GM19099 (cell line): Measurements from ENCODE around the gene TRERF1.

ENCODE experiments used
- POLR2A ChIP-seq: IDR thresholded peaks from 3 replicates; pipeline ENCODE4 v1.6.1; 2011; ENCODE audit warnings: low read depth; ENCODE audit not compliant: insufficient read length; ENCODE audit errors: extremely low read depth

TRERF1 gene

DNA sequence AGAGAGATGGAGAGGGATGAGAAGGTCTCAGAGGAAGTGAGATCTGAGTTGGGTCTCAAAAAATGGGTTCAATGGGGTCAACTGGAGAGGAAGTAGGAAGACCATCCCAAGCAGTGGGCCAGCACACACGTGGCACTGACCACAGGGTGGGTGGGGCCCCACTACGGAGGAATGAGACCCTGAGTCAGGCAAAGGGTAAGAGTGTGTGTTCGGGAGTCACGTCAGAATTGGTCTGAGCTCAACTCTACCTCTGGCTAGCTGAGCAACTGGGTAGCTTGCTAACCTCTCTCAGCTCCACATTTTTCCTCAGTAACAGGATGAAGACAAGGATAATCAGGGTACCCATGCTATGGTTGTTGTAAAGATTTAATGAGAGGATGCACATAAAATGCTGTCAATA lies 79.0 kb downstream of the TRERF1 start:
- TF ChIP-seq POLR2A = no peak

DNA sequence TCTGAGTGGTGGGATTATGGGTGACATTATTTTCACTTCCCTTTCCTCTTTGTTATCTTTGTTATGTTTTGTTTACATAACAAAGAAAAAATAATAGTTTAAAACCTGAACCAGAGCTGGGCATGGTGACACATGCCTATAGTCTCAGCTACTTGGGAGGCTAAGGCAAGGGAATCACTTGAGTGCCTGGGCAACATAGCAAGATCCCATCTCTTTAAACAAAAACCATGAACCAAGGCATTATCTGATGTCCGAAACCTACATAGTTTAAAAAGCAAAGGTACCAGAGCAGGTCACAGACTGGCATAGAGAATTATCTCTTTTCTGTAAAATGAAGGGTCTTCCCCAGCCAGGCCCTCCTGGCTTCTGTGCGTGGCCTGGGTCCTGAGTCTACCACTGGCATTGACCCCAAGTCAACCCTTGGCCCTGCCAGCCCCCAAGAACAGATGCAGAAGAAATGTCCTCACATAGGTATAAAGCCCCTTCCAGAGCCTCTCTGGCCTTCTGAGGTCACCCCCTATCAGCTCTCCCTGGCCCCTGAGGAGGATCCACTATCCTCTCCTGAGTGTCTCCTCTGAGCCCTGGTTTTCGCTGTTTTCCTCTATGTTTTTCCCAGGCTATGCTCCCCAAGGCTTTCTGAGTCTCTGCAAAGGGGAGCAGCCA lies 81.3 kb downstream of the TRERF1 start:
- TF ChIP-seq POLR2A = no peak

DNA sequence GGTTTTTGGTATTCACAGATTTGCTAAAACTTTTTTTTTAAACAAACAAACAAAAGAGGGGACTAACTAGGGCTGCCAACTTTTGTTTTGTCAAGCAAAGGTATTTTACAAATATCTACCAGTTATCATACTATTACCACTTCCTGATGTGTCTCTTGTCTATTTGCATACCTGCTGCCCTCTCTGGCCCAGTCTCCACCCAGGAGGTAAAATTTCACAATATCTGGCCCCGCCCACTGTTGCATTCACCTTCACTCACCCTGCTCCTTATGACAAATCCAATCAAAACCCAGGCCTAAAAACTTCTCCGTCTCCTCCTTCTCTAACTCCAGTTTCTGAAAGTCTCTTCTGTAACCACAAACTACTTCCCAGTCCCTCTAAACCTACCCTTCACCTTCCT lies 82.2 kb downstream of the TRERF1 start:
- TF ChIP-seq POLR2A = no peak

DNA sequence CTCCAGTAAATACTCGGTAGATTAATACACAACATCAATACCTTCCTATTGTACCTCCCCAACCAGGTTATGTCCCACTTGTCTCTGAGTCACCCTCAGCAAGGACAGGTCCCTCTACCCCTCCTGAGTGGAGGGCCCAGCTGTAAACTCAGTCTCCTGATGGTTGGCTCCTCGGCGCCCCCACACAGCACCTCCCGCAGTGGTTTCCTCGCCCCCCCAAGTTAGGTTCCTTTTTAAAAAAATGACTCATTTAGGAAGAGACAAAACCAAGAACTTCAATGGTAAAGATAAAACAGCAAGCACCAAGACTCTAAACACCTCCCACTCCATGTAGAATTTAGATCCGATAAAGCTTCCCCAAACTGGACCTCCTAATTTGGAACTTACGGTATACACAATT lies 83.5 kb downstream of the TRERF1 start:
- TF ChIP-seq POLR2A = no peak

DNA sequence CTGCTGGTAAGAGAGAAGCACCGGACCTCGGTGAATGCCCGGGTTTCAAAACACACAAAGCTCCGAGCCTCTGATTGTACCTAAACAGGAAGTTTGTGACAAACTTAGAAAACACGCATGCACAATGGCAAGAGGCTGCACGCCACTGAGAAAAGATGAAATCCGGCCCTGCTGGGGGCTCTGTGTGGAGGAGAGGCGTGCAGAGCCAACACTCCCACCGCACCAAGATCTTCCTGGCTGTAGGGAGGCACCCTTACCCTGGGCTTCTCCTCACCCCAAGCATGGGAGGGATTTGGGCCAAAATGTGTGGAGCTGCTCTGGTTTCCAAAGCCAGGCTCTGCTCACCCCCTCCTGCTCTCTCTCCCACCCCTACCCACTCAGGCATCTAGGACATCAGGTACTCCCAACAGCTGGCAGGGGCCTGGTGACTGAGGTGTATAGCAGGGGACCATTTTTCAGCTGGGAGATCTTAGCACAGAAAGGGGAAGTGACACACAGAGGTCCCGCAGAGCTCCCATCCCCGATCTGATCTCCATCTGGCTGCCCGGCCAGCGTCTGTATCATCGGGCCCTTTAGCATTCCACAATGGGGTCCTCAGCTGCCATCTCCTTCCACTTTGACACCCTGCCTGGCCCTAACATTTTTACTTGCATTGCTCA lies 84.2 kb downstream of the TRERF1 start:
- TF ChIP-seq POLR2A = no peak

DNA sequence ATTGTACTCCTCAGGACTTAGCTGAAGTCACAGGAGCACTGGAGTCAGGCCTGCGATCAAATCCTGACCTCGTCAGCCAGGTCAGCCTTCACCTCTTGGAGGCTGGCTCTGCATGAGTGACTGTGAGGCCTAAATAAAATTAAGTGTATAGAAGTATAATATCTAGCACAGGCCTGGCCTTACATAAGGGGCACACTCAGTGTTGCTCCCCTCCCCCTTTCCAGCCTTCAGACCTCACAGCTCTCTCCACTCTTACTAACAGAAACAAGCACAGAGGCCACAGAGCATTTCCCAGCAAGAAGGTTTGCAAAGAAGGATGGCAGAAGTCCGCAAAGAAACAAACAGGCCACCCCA lies 84.8 kb downstream of the TRERF1 start:
- TF ChIP-seq POLR2A = no peak

DNA sequence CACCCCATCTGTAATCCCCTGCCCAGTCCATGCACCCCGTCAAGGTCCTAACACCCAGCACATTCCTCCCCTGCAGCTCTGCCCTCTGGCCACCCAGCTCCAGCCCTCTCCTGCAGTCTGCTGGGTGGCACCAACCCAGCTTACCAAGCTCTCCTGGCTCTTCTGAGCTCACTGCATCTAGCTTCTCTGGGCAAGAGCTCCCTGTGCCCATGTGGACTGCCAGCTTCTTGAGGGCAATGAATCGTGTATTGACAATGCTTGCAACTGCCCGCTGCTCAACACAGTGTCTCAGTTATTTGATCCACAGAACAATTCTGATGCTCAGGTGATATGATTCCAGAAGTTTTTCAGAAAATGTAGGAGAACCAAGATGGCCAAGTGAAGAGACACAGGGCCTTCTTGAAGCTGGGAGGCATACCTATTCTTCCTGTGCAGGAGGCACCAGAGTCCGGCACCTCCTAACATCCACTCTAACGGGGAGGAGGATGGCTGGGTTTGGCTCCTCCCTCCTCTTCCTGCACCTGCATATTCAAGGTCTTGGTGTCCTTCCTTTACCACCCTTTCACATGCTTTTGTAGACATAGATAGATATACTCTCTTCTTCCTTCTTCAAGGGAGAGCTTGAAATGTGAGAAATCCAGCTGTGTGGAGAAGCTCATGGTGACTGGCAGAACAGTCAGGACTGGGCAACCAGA lies 85.6 kb downstream of the TRERF1 start:
- TF ChIP-seq POLR2A = no peak

DNA sequence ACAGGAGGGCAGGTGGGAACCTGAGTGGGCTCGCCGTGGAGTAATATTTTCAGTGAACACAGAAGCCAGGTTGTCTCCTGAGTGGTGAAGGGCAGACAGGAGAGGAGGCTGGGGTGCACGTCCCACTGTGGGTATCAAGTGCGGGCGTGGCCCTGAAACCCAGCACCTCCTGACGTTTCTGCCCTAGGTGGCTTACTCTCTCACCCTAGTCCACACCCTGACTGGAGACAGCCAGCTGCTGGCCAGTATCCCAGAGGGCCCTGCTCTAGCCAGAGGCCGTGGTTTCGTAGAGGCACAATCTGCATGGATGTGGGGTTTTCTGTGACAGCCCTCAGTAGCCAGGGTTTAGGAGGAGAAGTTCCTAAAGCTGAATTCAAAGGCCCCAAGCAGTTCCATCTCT lies 86.7 kb downstream of the TRERF1 start:
- no peak for TF ChIP-seq POLR2A

DNA sequence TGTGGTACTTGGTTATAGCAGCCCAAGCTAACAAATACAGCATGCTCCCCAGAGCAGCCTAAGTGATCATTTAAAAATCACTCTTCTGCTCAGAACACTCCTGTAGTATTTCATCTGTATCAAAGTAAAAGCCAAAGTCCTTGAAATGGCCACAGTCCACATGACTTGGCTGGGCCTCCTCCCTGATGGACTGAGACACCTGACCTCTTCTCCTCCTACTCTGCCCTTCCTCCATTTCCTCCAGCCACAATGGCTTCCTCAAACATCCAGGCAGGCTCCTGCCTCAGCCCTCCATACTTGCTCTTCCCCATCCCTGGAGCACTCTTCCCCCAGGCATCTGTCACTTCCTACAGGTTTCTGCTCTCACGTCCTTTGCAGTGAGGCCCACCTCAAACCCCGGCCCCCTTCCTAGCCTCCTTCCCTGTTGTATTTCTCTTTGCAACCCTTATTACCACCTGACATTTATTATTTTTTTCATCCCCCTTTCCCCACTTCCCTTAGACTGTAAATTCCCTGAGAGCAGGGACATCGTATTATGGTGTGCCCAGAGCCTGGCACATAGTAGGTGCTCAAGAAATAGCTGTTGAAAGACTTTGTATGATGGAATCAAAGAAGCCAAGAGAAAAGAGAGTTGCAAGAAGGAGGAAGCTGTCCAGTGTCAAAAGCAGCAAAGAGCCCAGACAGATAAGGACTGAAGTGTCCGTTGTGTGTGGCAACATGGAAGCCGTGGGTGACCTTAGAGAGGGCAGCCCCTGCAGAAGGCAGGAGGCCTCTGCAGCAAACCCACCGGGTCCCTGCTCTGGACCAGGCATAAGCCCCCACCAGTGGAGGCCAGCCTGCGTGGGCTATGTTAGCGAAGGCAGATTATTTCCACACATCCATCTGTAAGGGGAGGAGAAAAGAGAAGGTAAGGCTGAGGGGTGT lies 87.5 kb downstream of the TRERF1 start:
- no peak for TF ChIP-seq POLR2A

DNA sequence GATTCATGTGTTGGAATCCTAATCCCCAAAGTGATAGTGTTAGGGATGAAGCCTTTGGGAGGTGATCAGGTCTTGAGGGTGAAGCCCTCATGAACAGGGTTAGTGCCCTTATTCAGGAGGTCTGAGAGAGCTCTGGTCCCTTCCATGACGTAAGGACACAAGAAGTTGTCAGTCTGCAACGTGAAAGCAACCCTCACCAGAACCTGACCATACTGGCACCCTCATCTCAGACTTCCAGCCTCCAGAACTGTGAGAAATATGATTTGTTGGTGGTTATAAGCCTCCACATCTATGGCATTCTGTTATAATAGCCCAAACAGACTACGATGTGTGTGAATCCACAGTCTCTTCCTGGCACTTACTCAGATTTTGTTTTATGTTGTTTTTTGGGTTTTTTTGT lies 90.7 kb downstream of the TRERF1 start:
- no peak for TF ChIP-seq POLR2A

DNA sequence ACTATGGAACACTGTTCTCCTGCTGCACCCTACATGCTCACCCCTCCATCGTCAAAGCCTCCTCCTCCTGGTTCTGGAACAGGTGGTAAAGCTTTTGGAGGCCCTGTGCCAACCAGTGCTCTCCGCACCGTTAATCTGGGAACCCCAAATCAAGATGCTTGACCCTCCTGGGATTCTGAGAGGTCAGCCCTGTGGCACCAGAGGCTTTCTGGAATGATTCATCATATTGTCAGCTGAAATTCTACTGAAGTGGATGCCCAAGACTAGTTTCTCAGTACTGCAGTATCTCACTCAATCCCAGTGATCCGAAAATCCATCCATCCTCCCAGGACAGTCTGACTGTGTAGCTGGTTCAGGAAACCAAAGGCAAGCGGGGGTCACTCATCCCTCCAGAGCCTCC lies 92.7 kb downstream of the TRERF1 start:
- no peak for TF ChIP-seq POLR2A

DNA sequence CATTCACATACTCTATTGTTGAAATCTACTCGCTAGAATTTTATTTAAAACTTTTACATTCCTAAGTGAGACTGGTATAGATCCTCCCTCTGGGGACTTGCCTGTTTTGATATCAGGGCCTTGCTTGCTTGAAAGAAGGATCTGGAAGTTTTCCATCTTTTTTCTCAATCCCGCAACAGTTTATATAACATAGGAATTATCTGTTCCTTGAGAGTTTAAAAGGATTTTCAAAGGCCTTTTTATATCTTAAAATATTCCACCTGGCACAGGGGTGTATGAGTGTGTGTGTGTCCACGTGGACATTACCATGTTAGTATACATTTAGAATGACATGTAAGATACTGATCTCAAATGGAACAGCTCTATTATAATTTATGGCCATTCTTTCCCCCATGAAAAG lies 96.3 kb downstream of the TRERF1 start:
- no peak for TF ChIP-seq POLR2A

DNA sequence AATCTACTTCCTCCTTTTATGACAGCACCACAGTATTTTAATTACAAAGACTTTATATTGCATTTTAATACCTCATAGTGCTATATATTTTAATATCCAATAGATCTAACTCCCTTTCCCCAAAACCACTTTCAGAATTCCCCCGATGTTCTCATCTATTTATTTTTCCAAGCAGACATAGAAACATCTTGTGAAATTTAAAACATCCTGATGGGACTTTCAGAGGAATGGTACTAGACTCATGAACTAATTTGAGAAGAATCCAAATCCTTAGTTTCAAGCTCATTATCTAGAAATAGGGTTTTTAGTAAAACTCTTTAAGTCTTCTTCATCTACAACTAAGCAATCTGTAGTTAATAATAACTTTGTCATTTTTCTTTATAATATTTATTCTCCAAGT lies 97.0 kb downstream of the TRERF1 start:
- TF ChIP-seq POLR2A = no peak

DNA sequence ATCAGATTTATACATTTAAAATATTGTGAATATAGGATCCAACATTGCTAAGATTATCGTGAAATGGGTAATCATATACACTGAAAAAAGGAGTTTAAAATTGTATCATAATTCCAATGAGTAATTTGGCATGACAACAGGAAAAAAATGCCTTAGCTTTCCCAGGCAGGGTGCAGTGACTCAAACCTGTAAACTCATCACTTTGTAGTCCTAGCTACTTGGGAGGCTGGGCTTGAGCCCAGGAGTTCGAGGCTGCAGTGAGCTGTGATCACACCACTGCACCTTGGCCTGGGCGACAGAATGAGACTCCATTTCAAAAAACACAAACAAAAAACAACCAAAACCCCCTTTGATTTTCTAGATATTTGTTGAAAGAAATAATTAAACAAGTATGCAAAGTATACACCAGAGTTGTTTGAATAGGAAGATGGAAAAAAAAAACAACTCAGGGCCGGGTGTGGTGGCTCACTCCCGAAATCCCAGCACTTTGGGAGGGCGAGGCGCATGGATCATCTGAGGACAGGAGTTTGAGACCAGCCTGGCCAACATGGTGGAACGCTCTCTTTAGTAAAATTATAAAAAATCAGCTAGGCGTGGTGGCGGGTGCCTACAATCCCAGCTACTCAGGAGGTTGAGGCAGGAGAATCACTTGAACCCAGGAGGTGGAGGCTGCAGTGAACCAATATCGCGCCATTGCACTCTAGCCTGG lies 98.7 kb downstream of the TRERF1 start:
- TF ChIP-seq POLR2A = no peak

DNA sequence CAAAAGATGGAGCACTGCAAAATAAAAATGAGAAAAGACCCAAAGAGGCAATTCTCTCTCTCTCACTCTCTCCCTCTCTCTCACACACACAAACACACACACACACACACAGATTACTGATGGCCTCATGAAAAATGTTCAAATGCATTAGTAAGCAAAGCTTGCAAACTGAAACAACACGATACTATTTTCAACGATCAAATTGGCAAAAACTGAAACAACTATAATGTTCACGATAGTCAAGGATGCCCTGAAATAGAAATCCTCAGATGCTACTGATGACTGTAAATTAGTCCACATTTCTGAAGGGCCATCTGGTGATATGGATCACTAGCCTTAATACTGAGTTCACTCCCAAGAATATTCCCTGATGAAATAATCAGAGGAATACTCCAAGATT lies 100.8 kb downstream of the TRERF1 start:
- no peak for TF ChIP-seq POLR2A
